ENCODE measurements around the gene LPAR5. TPM values are rescaled to one million over a fixed set of nuclear protein-coding genes. Genes with fewer than 3 reads are reported as not detected.

Gene LPAR5
- total and polyA plus RNA-seq, 2 of the 13 experiments (the other 11 are each of a cell fraction or from before 2014, with no cell fraction given), result 0.09 to 0.32 TPM

GRCh38 chr12:6652391-6652790 is 16.6 kb upstream of the LPAR5 start:
- ChIA-PET CTCF (ENCODE audit: low intra/inter-chr PET ratio, low total read pairs) (no interaction called here), POLR2A (interaction anchor here (0.7 kb wide), 1 partner anchor 71 kb away, joined by 4 read pairs; the partner anchor contains the start of gene COPS7A)
- Histone ChIP-seq H3K9me3 (ENCODE audit: low read length) (no peaks in the 10 kb centered on the region), H3K4me1 (ENCODE audit: insufficient read depth, low read length) (no peaks in the 10 kb centered on the region), H4K20me1 (ENCODE audit: insufficient read depth, low read length) (no peaks in the 10 kb centered on the region), H3K4me2 (ENCODE audit: low read depth, low read length) (no peak overlapping the region), H3K27ac (ENCODE audit: extremely low read length, insufficient read depth, low read length) (no peak overlapping the region), H3K27me3 (ENCODE audit: control insufficient read depth in 1 of 2, insufficient read depth in 2 of 2, low read length in 2 of 2) (no peaks in the 10 kb centered on the region), H3K9ac (ENCODE audit: insufficient read depth, low read depth, low read length) (no peak overlapping the region), H3K4me3 (replicated peaks in 1 of 3; ENCODE audit: insufficient read depth in 1 of 3, low read depth in 2 of 3, low read length in 3 of 3) (no peak overlapping the region), H3K79me2 (ENCODE audit: insufficient read depth, low read length) (no peaks in the 10 kb centered on the region), H3K36me3 (replicated peaks in 1 of 2; ENCODE audit: control insufficient read depth in 1 of 2, insufficient read depth in 2 of 2, low read length in 2 of 2) (peaks cover 12 to 24% of the 10 kb centered on the region in 2 experiments), H2AFZ (ENCODE audit: low read length) (no peak overlapping the region)
- DNase-seq (ENCODE audit: low spot score) (no peak), ATAC-seq (no peak), FAIRE-seq (no peak)
- BruUV-seq (replicated peaks), result no TSS peak
- in situ Hi-C loops (cut with HindIII; ENCODE audit: extremely low pct_ligation_motif_present, low pct_unique_long_range_greater_than_20kb) (no loop called here), intact Hi-C loops (cut with micrococcal nuclease; ENCODE audit: unreplicated experiment) (no loop called here)
- TF ChIP-seq ZNF354B (CRISPR knock-in tag; IDR thresholded peaks at IDR 0.05) (no peak), TBX3 (IDR thresholded peaks at IDR 0.05; ENCODE audit: borderline replicate concordance) (no peak), ZBED4 (CRISPR knock-in tag; IDR thresholded peaks at IDR 0.05; ENCODE audit: borderline replicate concordance) (no peak), SCMH1 (CRISPR knock-in tag; IDR thresholded peaks at IDR 0.05; ENCODE audit: borderline replicate concordance) (no peak), DMAP1 (CRISPR knock-in tag; IDR thresholded peaks at IDR 0.05) (no peak), POLR2G (IDR thresholded peaks at IDR 0.05; ENCODE audit: low read depth, low read length) (no peak), ZNF572 (CRISPR knock-in tag; IDR thresholded peaks at IDR 0.05) (no peak), ZNF281 (CRISPR knock-in tag; IDR thresholded peaks at IDR 0.05; ENCODE audit: borderline replicate concordance) (no peak), ARNT2 (CRISPR knock-in tag; IDR thresholded peaks at IDR 0.05; ENCODE audit: low read depth) (no peak), SRF (IDR thresholded peaks at IDR 0.05; ENCODE audit: low read depth, low read length) (no peak), ERF (CRISPR knock-in tag; IDR thresholded peaks at IDR 0.05) (no peak), MAF1 (CRISPR knock-in tag; IDR thresholded peaks at IDR 0.05; ENCODE audit: borderline replicate concordance) (no peak), ZNF292 (CRISPR knock-in tag; IDR thresholded peaks at IDR 0.05; ENCODE audit: borderline replicate concordance, low read depth) (no peak), ZNF724P (CRISPR knock-in tag; IDR thresholded peaks at IDR 0.05; ENCODE audit: borderline replicate concordance) (no peak), SP4 (CRISPR knock-in tag; IDR thresholded peaks at IDR 0.05) (no peak)
- WGBS (ENCODE audit: low lambda C conversion rate), result 96% methylated on average over 8 of the region's 12 CpGs

Measured in HepG2 (cell line).